Eye (tissue), 1 donor: ENCODE data around the gene KRT79.
"Not testable (repeated sequence)": the region's sequence is repeated elsewhere in the genome, so short reads cannot be mapped to it uniquely, and the experiment has no call there.

Source experiments
- DNase-seq: peaks from one replicate; pipeline ENCODE4 v3.0.0-alpha.2; 2015

The KRT79 gene

GRCh38 chr12:52833922-52834726 lies at the start of gene KRT79:
Gene KRT79, minus strand, starts transcription at chr12:52834311. Its CDS starts 51 bp downstream, at chr12:52834260.
- DNase-seq = no peak

GRCh38 chr12:52880499-52880898 lies 46.4 kb upstream of the KRT79 start:
- DNase-seq = not testable (repeated sequence)

GRCh38 chr12:52879394-52880351 lies 45.6 kb upstream of the KRT79 start:
- peak; percentile 97 for DNase-seq

- DNase-seq = no peak
Measured at GRCh38 chr12:52878507-52879393, 44.6 kb upstream of the KRT79 start.

GRCh38 chr12:52877242-52877641 lies 43.1 kb upstream of the KRT79 start:
- no peak for DNase-seq

- DNase-seq = no peak
Measured at GRCh38 chr12:52876372-52876771, 42.3 kb upstream of the KRT79 start.

- DNase-seq = no peak
Measured at GRCh38 chr12:52874573-52875435, 40.7 kb upstream of the KRT79 start.

GRCh38 chr12:52873832-52874572 lies 39.9 kb upstream of the KRT79 start:
- DNase-seq = peak; percentile 72

GRCh38 chr12:52873513-52873831 lies 39.4 kb upstream of the KRT79 start:
- no peak for DNase-seq

- DNase-seq = no peak
Measured at GRCh38 chr12:52872644-52873389, 38.7 kb upstream of the KRT79 start.

GRCh38 chr12:52871291-52872039 lies 37.4 kb upstream of the KRT79 start:
- no peak for DNase-seq

GRCh38 chr12:52870361-52871290 lies 36.5 kb upstream of the KRT79 start:
- DNase-seq = peak; percentile 71

- DNase-seq = no peak
Measured at GRCh38 chr12:52867642-52868041, 33.5 kb upstream of the KRT79 start.

GRCh38 chr12:52867152-52867551 lies 33.0 kb upstream of the KRT79 start:
- no peak for DNase-seq

GRCh38 chr12:52865090-52865944 lies 31.2 kb upstream of the KRT79 start:
- DNase-seq = peak; percentile 89

- no peak for DNase-seq
Measured at GRCh38 chr12:52862023-52862422, 27.9 kb upstream of the KRT79 start.

GRCh38 chr12:52861511-52861910 lies 27.4 kb upstream of the KRT79 start:
- DNase-seq = no peak
